Parathyroid adenoma (tissue), 2 donors: ENCODE results near the gene LMTK3.
A peak's percentile ranks its signal among the peaks of the same experiment; 100 is the strongest.

ENCODE experiments used
- H2AFZ ChIP-seq: fragments of 300-600 bp; sonication (generic); one replicate; pipeline ENCODE4 v1.7.0; 2017; ENCODE audit warnings: antibody characterized with exemption, mild to moderate bottlenecking
- H3K27ac ChIP-seq: fragments of 300-600 bp; sonication (generic); one replicate; pipeline ENCODE4 v1.7.0; 2017
- H3K27me3 ChIP-seq: fragments of 300-600 bp; sonication (generic); one replicate; pipeline ENCODE4 v1.7.0; 2017; ENCODE audit warnings: low read length; ENCODE audit not compliant: control insufficient read depth, insufficient read depth
- H3K36me3 ChIP-seq: fragments of 300-600 bp; sonication (generic); one replicate; pipeline ENCODE4 v1.7.0; 2017; ENCODE audit warnings: low read length; ENCODE audit not compliant: control insufficient read depth, insufficient read depth
- H3K4me1 ChIP-seq: fragments of 300-600 bp; sonication (generic); one replicate; pipeline ENCODE4 v1.7.0; 2017; ENCODE audit warnings: control low read depth
- H3K4me2 ChIP-seq: fragments of 300-600 bp; sonication (generic); one replicate; pipeline ENCODE4 v1.7.0; 2017; ENCODE audit warnings: low read length
- H3K4me3 ChIP-seq: fragments of 300-600 bp; sonication (generic); one replicate; pipeline ENCODE4 v1.7.0; 2017; ENCODE audit warnings: low read depth, low read length
- H3K79me2 ChIP-seq: fragments of 300-600 bp; sonication (generic); one replicate; pipeline ENCODE4 v1.7.0; 2017; ENCODE audit warnings: control low read depth
- H3K9ac ChIP-seq: fragments of 300-600 bp; sonication (generic); one replicate; pipeline ENCODE4 v1.7.0; 2017; ENCODE audit warnings: mild to moderate bottlenecking
- H3K9me3 ChIP-seq: fragments of 300-600 bp; sonication (generic); one replicate; pipeline ENCODE4 v1.7.0; 2017; ENCODE audit warnings: low read length; ENCODE audit not compliant: control insufficient read depth
- CTCF ChIP-seq: fragments of 300-600 bp; sonication (generic); IDR thresholded peaks from one replicate; pipeline ENCODE4 v1.7.0; 2017; ENCODE audit warnings: antibody characterized with exemption, mild to moderate bottlenecking
- donor health status: primary hyperparathyroidism.

Gene LMTK3

GRCh38 chr19:48451624-48452023 is 60.0 kb downstream of the LMTK3 start:
- no peak overlapping the region for H3K27ac ChIP-seq
- no peaks in the 10 kb centered on the region for H3K4me1 ChIP-seq
- H3K4me3 ChIP-seq, result no peak overlapping the region
- no peak overlapping the region for H3K9ac ChIP-seq
- H2AFZ ChIP-seq, result no peak overlapping the region
- TF ChIP-seq CTCF, result no peak
- H3K4me2 ChIP-seq, result no peak overlapping the region
- no peaks in the 10 kb centered on the region for H3K9me3 ChIP-seq
- no peaks in the 10 kb centered on the region for H3K27me3 ChIP-seq
- no peaks in the 10 kb centered on the region for H3K36me3 ChIP-seq
- H3K79me2 ChIP-seq, result peaks cover under 1% of the 10 kb centered on the region

- Histone ChIP-seq H3K4me1 (no peaks in the 10 kb centered on the region), H3K36me3 (no peaks in the 10 kb centered on the region), H3K27me3 (no peaks in the 10 kb centered on the region), H3K4me3 (no peak overlapping the region), H3K9ac (no peak overlapping the region), H3K79me2 (peaks cover 4% of the 10 kb centered on the region), H3K9me3 (no peaks in the 10 kb centered on the region), H3K4me2 (no peak overlapping the region), H3K27ac (no peak overlapping the region), H2AFZ (no peak overlapping the region)
- TF ChIP-seq CTCF, result no peak
These were observed 60.8 kb downstream of the LMTK3 start for GRCh38 chr19:48450863-48451262.

GRCh38 chr19:48450441-48450840 is 61.2 kb downstream of the LMTK3 start:
- H3K27ac ChIP-seq, result no peak overlapping the region
- H3K79me2 ChIP-seq, result peaks cover 4% of the 10 kb centered on the region
- H2AFZ ChIP-seq, result no peak overlapping the region
- no peak overlapping the region for H3K4me3 ChIP-seq
- no peak for TF ChIP-seq CTCF
- no peaks in the 10 kb centered on the region for H3K4me1 ChIP-seq
- H3K27me3 ChIP-seq, result no peaks in the 10 kb centered on the region
- H3K36me3 ChIP-seq, result no peaks in the 10 kb centered on the region
- no peak overlapping the region for H3K4me2 ChIP-seq
- H3K9me3 ChIP-seq, result no peaks in the 10 kb centered on the region
- no peak overlapping the region for H3K9ac ChIP-seq

GRCh38 chr19:48448563-48448962 is 63.1 kb downstream of the LMTK3 start:
- Histone ChIP-seq H3K4me3 (no peak overlapping the region), H3K36me3 (no peaks in the 10 kb centered on the region), H3K4me2 (no peak overlapping the region), H2AFZ (no peak overlapping the region), H3K4me1 (peaks cover 13% of the 10 kb centered on the region), H3K9me3 (no peaks in the 10 kb centered on the region), H3K27me3 (no peaks in the 10 kb centered on the region), H3K79me2 (peaks cover 4% of the 10 kb centered on the region), H3K27ac (no peak overlapping the region), H3K9ac (no peak overlapping the region)
- TF ChIP-seq CTCF, result no peak

GRCh38 chr19:48446579-48446978 is 65.1 kb downstream of the LMTK3 start:
- no peaks in the 10 kb centered on the region for H3K36me3 ChIP-seq
- peak overlapping the region; percentile 83 for H3K27ac ChIP-seq

More at GRCh38 chr19:48446579-48446978, 65.1 kb downstream of the LMTK3 start:
- H3K27me3 ChIP-seq, result no peaks in the 10 kb centered on the region
- H3K4me3 ChIP-seq, result peak overlapping the region; percentile 70
- peak overlapping the region; percentile 97 for H2AFZ ChIP-seq
- H3K9ac ChIP-seq, result peak overlapping the region; percentile 28
- peaks cover 13% of the 10 kb centered on the region for H3K4me1 ChIP-seq
- peaks cover 4% of the 10 kb centered on the region for H3K79me2 ChIP-seq
- no peak for TF ChIP-seq CTCF
- peak overlapping the region; percentile 92 for H3K4me2 ChIP-seq
- H3K9me3 ChIP-seq, result no peaks in the 10 kb centered on the region
